Spinal cord (tissue), 10 donors: ENCODE results near the gene CHSY1. TPM values are rescaled to one million over a fixed set of nuclear protein-coding genes. Genes with fewer than 3 reads are reported as not detected.
"Not testable (repeated sequence)": the region's sequence is repeated elsewhere in the genome, so short reads cannot be mapped to it uniquely, and the experiment has no call there.

ENCODE experiments used
- DNase-seq, 6 donors: peaks; one replicate each; pipeline versions ENCODE4 v3.0.0 to v3.0.0-alpha.2; 2013 to 2015; ENCODE audit warnings: low spot score in 6 of 6, low read depth in 4 of 6
- H3K27ac ChIP-seq: one replicate; pipeline ENCODE4 v1.5.1; 2013; ENCODE audit warnings: low read depth, low read length, control low read depth
- H3K27me3 ChIP-seq: one replicate; pipeline ENCODE4 v1.6.1; 2013; ENCODE audit warnings: low read length; ENCODE audit not compliant: control insufficient read depth, insufficient read depth
- H3K36me3 ChIP-seq: one replicate; pipeline ENCODE4 v1.6.1; 2013; ENCODE audit warnings: low read length; ENCODE audit not compliant: control insufficient read depth, insufficient read depth
- H3K4me1 ChIP-seq: one replicate; pipeline ENCODE4 v1.6.1; 2013; ENCODE audit warnings: low read length; ENCODE audit not compliant: control insufficient read depth, insufficient read depth
- H3K4me3 ChIP-seq: one replicate; pipeline ENCODE4 v1.5.1; 2013; ENCODE audit warnings: low read depth, low read length, control low read depth
- H3K9me3 ChIP-seq: one replicate; pipeline ENCODE4 v1.6.1; 2013; ENCODE audit warnings: low read length; ENCODE audit not compliant: control insufficient read depth, insufficient read depth
- WGBS: methylation state at CpG from one replicate; pipeline ENCODE4 v1.1.5; 2013; ENCODE audit warnings: missing lambda C conversion rate; ENCODE audit not compliant: insufficient coverage; 5-methylcytosine and 5-hydroxymethylcytosine counted together
- polyA plus RNA-seq, 2 donors: library from polyadenylated mRNA; unstranded; fragments of 120-200 nt; gene quantifications; one replicate each; pipeline ENCODE4 v1.2.1, GENCODE V29; 2013; ENCODE audit not compliant: insufficient read length in 2 of 2
- total RNA-seq, 2 donors: library from RNA; depleted of rRNA in 1 of 2; stranded (reverse); fragments of 120-200 nt in 1 of 2; fragments of >200 nt in 1 of 2; gene quantifications; one replicate each; pipeline versions ENCODE4 v1.2.3 to v1.2.4, GENCODE V29; 2013 to 2014
- donor health status: healthy.

CHSY1 gene
- total and polyA plus RNA-seq, 4 donors = 28.2 to 67.3 (median 32.6) TPM

- not testable (repeated sequence) for H3K36me3 ChIP-seq, H3K9me3 ChIP-seq, H3K4me1 ChIP-seq, DNase-seq, H3K27me3 ChIP-seq, H3K4me3 ChIP-seq, H3K27ac ChIP-seq
- whole genome bisulfite sequencing = 97% methylated on average over 3 of the region's 6 CpGs
These were observed 37.3 kb downstream of the CHSY1 start for GRCh38 chr15:101214435-101215097.

GRCh38 chr15:101213570-101213969, 38.3 kb downstream of the CHSY1 start:
- Histone ChIP-seq H3K4me1 (peaks cover 3% of the 10 kb centered on the region), H3K27ac (no peak overlapping the region), H3K9me3 (no peaks in the 10 kb centered on the region), H3K27me3 (no peaks in the 10 kb centered on the region), H3K4me3 (no peak overlapping the region), H3K36me3 (peaks cover 3% of the 10 kb centered on the region)
- WGBS = 92% methylated on average over 5 of the region's 5 CpGs
- DNase-seq = no peak

- peaks cover 3% of the 10 kb centered on the region for H3K36me3 ChIP-seq
- no peaks in the 10 kb centered on the region for H3K9me3 ChIP-seq
- H3K4me1 ChIP-seq = peaks cover 3% of the 10 kb centered on the region
- no peak overlapping the region for H3K4me3 ChIP-seq
- no peak overlapping the region for H3K27ac ChIP-seq
- DNase-seq = no peak
- no peaks in the 10 kb centered on the region for H3K27me3 ChIP-seq
- no CpG with 5 or more reads among the region's 3 CpGs for WGBS
These were observed 38.7 kb downstream of the CHSY1 start for GRCh38 chr15:101213147-101213546.

- no peak overlapping the region for H3K4me3 ChIP-seq
- H3K4me1 ChIP-seq = peaks cover 3% of the 10 kb centered on the region
- peaks cover 3% of the 10 kb centered on the region for H3K36me3 ChIP-seq
- no peak for DNase-seq
- H3K27me3 ChIP-seq = no peaks in the 10 kb centered on the region
- H3K27ac ChIP-seq = no peak overlapping the region
- no peaks in the 10 kb centered on the region for H3K9me3 ChIP-seq
- no CpG with 5 or more reads among the region's 4 CpGs for WGBS
These were observed 40.0 kb downstream of the CHSY1 start for GRCh38 chr15:101211897-101212296.

GRCh38 chr15:101210466-101210865, 41.4 kb downstream of the CHSY1 start:
- DNase-seq = no peak
- Histone ChIP-seq H3K27me3 (no peaks in the 10 kb centered on the region), H3K9me3 (no peaks in the 10 kb centered on the region), H3K4me1 (peaks cover 7% of the 10 kb centered on the region), H3K27ac (no peak overlapping the region), H3K36me3 (peaks cover 3% of the 10 kb centered on the region), H3K4me3 (no peak overlapping the region)
- 80% methylated on average over 1 of the region's 2 CpGs for WGBS

- H3K27ac ChIP-seq = no peak overlapping the region
- no CpG with 5 or more reads among the region's 1 CpG for WGBS
- H3K36me3 ChIP-seq = peaks cover 3% of the 10 kb centered on the region
- no peak for DNase-seq
- H3K9me3 ChIP-seq = no peaks in the 10 kb centered on the region
- no peak overlapping the region for H3K4me3 ChIP-seq
- H3K4me1 ChIP-seq = peaks cover 5% of the 10 kb centered on the region
- no peaks in the 10 kb centered on the region for H3K27me3 ChIP-seq
These were observed 41.8 kb downstream of the CHSY1 start for GRCh38 chr15:101210058-101210457.

- no peaks in the 10 kb centered on the region for H3K9me3 ChIP-seq
- WGBS = no CpG with 5 or more reads among the region's 5 CpGs
- H3K4me3 ChIP-seq = no peak overlapping the region
- peaks cover 3% of the 10 kb centered on the region for H3K36me3 ChIP-seq
- H3K27ac ChIP-seq = peak overlapping the region; percentile 16
- peaks cover 5% of the 10 kb centered on the region for H3K4me1 ChIP-seq
- H3K27me3 ChIP-seq = no peaks in the 10 kb centered on the region
- no peak for DNase-seq
These were observed 42.5 kb downstream of the CHSY1 start for GRCh38 chr15:101209285-101209845.

GRCh38 chr15:101207867-101208288, 44.0 kb downstream of the CHSY1 start:
- Histone ChIP-seq H3K9me3 (no peaks in the 10 kb centered on the region), H3K4me3 (no peak overlapping the region), H3K27me3 (no peaks in the 10 kb centered on the region), H3K27ac (no peak overlapping the region), H3K4me1 (peaks cover 8% of the 10 kb centered on the region), H3K36me3 (no peaks in the 10 kb centered on the region)
- WGBS = 100% methylated on average over 3 of the region's 5 CpGs
- DNase-seq = no peak

- DNase-seq = no peak
- H3K4me3 ChIP-seq = no peak overlapping the region
- 100% methylated on average over 8 of the region's 12 CpGs for WGBS
These were observed 45.7 kb downstream of the CHSY1 start for GRCh38 chr15:101206176-101206591.

More at GRCh38 chr15:101206176-101206591, 45.7 kb downstream of the CHSY1 start:
- Histone ChIP-seq H3K4me1 (peaks cover 18% of the 10 kb centered on the region), H3K27ac (no peak overlapping the region), H3K9me3 (no peaks in the 10 kb centered on the region), H3K27me3 (no peaks in the 10 kb centered on the region), H3K36me3 (no peaks in the 10 kb centered on the region)
